ENCODE results near the gene FOXS1.

Gene FOXS1

GRCh38 chr20:31845300-31845863 is at the start of gene FOXS1:
Gene FOXS1, minus strand, starts transcription at chr20:31845604. Its CDS starts 62 bp downstream, at chr20:31845542.
- ATAC-seq (no peak), DNase-seq (no peak)
- Mint-ChIP-seq H3K4me3 (no peak within 1 kb of the TSS), H3K27ac (no peak within 1 kb of the TSS), H3K27me3 (peaks cover 18% of the 10 kb centered on the region), H3K9me3 (no peaks in the 10 kb centered on the region), H3K4me1 (no peaks in the 10 kb centered on the region)

- Mint-ChIP-seq H3K27ac (no peak overlapping the region), H3K27me3 (peaks cover 7% of the 10 kb centered on the region), H3K9me3 (no peaks in the 10 kb centered on the region), H3K4me3 (no peak overlapping the region), H3K4me1 (no peaks in the 10 kb centered on the region)
- ATAC-seq (no peak), DNase-seq (no peak)
Observed at GRCh38 chr20:31890646-31891045, 45.2 kb upstream of the FOXS1 start.

- no peak for ATAC-seq
- Mint-ChIP-seq H3K27ac (no peak overlapping the region), H3K9me3 (no peaks in the 10 kb centered on the region), H3K4me3 (no peak overlapping the region), H3K27me3 (peaks cover 4% of the 10 kb centered on the region), H3K4me1 (peaks cover 20% of the 10 kb centered on the region)
- no peak for DNase-seq
Observed at GRCh38 chr20:31883829-31884228, 38.4 kb upstream of the FOXS1 start.

GRCh38 chr20:31881945-31882344 is 36.5 kb upstream of the FOXS1 start:
- no peak for DNase-seq
- H3K27ac Mint-ChIP-seq: no peak overlapping the region

GRCh38 chr20:31879143-31879987 is 34.0 kb upstream of the FOXS1 start:
- peaks cover 10% of the 10 kb centered on the region for H3K27me3 Mint-ChIP-seq
- H3K27ac Mint-ChIP-seq: peak overlapping the region; percentile 9 to 91
- peak; percentile 97 for ATAC-seq
- H3K9me3 Mint-ChIP-seq: no peaks in the 10 kb centered on the region
- DNase-seq: peak; percentile 79 to 83
- peak overlapping the region; percentile 95 to 96 for H3K4me3 Mint-ChIP-seq
- H3K4me1 Mint-ChIP-seq: peaks cover 20% of the 10 kb centered on the region

More at GRCh38 chr20:31881945-31882344, 36.5 kb upstream of the FOXS1 start:
- no peak overlapping the region for H3K4me3 Mint-ChIP-seq
- no peak for ATAC-seq
- no peaks in the 10 kb centered on the region for H3K9me3 Mint-ChIP-seq
- peaks cover 20% of the 10 kb centered on the region for H3K4me1 Mint-ChIP-seq
- peaks cover 10% of the 10 kb centered on the region for H3K27me3 Mint-ChIP-seq

GRCh38 chr20:31877684-31878083 is 32.3 kb upstream of the FOXS1 start:
- H3K4me3 Mint-ChIP-seq: no peak overlapping the region
- H3K9me3 Mint-ChIP-seq: no peaks in the 10 kb centered on the region
- no peak for DNase-seq
- ATAC-seq: no peak
- H3K27me3 Mint-ChIP-seq: peaks cover 13% of the 10 kb centered on the region
- H3K4me1 Mint-ChIP-seq: peaks cover 20% of the 10 kb centered on the region
- no peak overlapping the region for H3K27ac Mint-ChIP-seq

GRCh38 chr20:31875671-31876070 is 30.3 kb upstream of the FOXS1 start:
- peaks cover 33% of the 10 kb centered on the region for H3K27me3 Mint-ChIP-seq
- H3K9me3 Mint-ChIP-seq: no peaks in the 10 kb centered on the region
- H3K27ac Mint-ChIP-seq: no peak overlapping the region
- H3K4me1 Mint-ChIP-seq: peaks cover 24% of the 10 kb centered on the region
- DNase-seq (no peak), ATAC-seq (no peak)
- H3K4me3 Mint-ChIP-seq: no peak overlapping the region

GRCh38 chr20:31872406-31872805 is 27.0 kb upstream of the FOXS1 start:
- no peak for ATAC-seq
- Mint-ChIP-seq H3K27me3 (peaks cover 50% of the 10 kb centered on the region), H3K9me3 (no peaks in the 10 kb centered on the region), H3K4me1 (peaks cover 18% of the 10 kb centered on the region), H3K27ac (no peak overlapping the region), H3K4me3 (no peak overlapping the region)
- DNase-seq: no peak

- Mint-ChIP-seq H3K27ac (no peak overlapping the region), H3K4me3 (no peak overlapping the region), H3K4me1 (peaks cover 18% of the 10 kb centered on the region), H3K9me3 (no peaks in the 10 kb centered on the region), H3K27me3 (peaks cover 53% of the 10 kb centered on the region)
- ATAC-seq (no peak), DNase-seq (no peak)
Observed at GRCh38 chr20:31871618-31871954, 26.2 kb upstream of the FOXS1 start.

- peaks cover 18% of the 10 kb centered on the region for H3K4me1 Mint-ChIP-seq
- H3K9me3 Mint-ChIP-seq: no peaks in the 10 kb centered on the region
- DNase-seq (no peak), ATAC-seq (no peak)
- H3K4me3 Mint-ChIP-seq: peak overlapping the region; percentile 78 to 82
- peaks cover 56% of the 10 kb centered on the region for H3K27me3 Mint-ChIP-seq
- peak overlapping the region in 1 of 2 donors; percentile 23 for H3K27ac Mint-ChIP-seq
Observed at GRCh38 chr20:31870726-31871617, 25.6 kb upstream of the FOXS1 start.

GRCh38 chr20:31869942-31870725 is 24.7 kb upstream of the FOXS1 start, which contains the start of the genes DUSP15 and TTLL9:
Gene DUSP15, minus strand, starts transcription at chr20:31870527. Its CDS starts 190 bp downstream, at chr20:31870337.
Gene TTLL9, plus strand, starts transcription at chr20:31870634. Its CDS starts 493 bp downstream, at chr20:31871127.
- Mint-ChIP-seq H3K4me3 (peak within 1 kb of the TSS; percentile 81 to 83), H3K4me1 (peaks cover 18% of the 10 kb centered on the region), H3K27me3 (peaks cover 56% of the 10 kb centered on the region), H3K9me3 (no peaks in the 10 kb centered on the region), H3K27ac (peak within 1 kb of the TSS; percentile 30 to 83)
- peak; percentile 62 for ATAC-seq
- DNase-seq: no peak

GRCh38 chr20:31869673-31869941 is 24.2 kb upstream of the FOXS1 start:
- H3K27me3 Mint-ChIP-seq: peaks cover 56% of the 10 kb centered on the region
- no peaks in the 10 kb centered on the region for H3K9me3 Mint-ChIP-seq
- DNase-seq (no peak), ATAC-seq (no peak)
- peak overlapping the region in 1 of 2 donors; percentile 83 for H3K27ac Mint-ChIP-seq
- peaks cover 18% of the 10 kb centered on the region for H3K4me1 Mint-ChIP-seq
- peak overlapping the region; percentile 81 to 83 for H3K4me3 Mint-ChIP-seq

- no peak overlapping the region for H3K27ac Mint-ChIP-seq
- DNase-seq (no peak), ATAC-seq (no peak)
- H3K9me3 Mint-ChIP-seq: no peaks in the 10 kb centered on the region
- H3K4me3 Mint-ChIP-seq: peak overlapping the region; percentile 81 to 83
- peaks cover 56% of the 10 kb centered on the region for H3K27me3 Mint-ChIP-seq
- H3K4me1 Mint-ChIP-seq: peaks cover 18% of the 10 kb centered on the region
Observed at GRCh38 chr20:31868853-31869672, 23.7 kb upstream of the FOXS1 start.

GRCh38 chr20:31866221-31866620 is 20.8 kb upstream of the FOXS1 start:
- H3K9me3 Mint-ChIP-seq: no peaks in the 10 kb centered on the region
- H3K4me1 Mint-ChIP-seq: peaks cover 16% of the 10 kb centered on the region
- no peak overlapping the region for H3K4me3 Mint-ChIP-seq
- DNase-seq (no peak), ATAC-seq (no peak)
- H3K27ac Mint-ChIP-seq: no peak overlapping the region
- H3K27me3 Mint-ChIP-seq: peaks cover 48% of the 10 kb centered on the region
